Stimulated activated CD4-positive, alpha-beta T cell treated with anti-CD3 and anti-CD28 coated beads, Interleukin-1b, Interleukin-23, amount 100 ng/mL, for 48 hours (primary cell): ENCODE results near the gene RPS25.
"Not testable (repeated sequence)": the region's sequence is repeated elsewhere in the genome, so short reads cannot be mapped to it uniquely, and the experiment has no call there.

Source experiments
- DNase-seq: peaks from one replicate; pipeline ENCODE4 v3.0.0-alpha.2; 2020

The RPS25 gene

DNA sequence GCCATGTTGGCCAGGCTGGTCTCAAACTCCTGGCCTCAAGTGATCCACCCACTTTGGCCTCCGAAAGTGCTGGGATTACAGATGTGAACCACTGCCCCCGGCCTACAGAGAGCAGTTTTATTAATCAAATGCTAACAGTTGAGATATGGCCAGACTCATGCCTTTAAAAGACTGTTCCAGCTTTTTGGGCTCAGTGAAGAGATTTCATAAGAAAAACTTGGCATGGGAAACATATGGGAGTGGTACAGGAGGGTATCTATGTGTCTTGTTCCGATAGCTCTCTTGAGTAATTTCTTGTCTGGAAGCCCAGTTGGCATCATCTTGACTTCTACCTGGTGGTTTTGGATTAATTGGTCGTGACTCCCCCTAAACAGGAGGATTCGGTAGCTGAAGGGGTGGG, 20.7 kb upstream of the RPS25 start:
- no peak for DNase-seq

DNA sequence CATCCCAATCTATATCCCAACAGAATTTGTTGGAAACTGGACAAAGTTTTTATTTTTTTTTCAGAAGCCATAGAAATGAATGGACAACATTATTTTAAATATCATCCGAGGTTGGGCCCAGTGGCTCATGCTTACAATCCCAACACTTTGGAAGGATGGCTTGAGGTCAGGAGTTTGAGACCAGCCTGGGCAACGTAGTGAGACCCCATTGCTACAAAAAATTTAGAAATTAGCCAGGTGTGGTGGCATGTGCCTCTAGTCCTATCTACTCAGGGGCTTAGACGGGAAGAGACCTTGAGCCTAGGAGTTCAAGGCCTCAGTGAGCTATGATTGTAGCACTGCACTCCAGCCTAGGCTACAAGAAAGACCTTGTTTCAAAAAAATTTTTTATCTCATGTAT, 16.7 kb upstream of the RPS25 start:
- DNase-seq: no peak

DNA sequence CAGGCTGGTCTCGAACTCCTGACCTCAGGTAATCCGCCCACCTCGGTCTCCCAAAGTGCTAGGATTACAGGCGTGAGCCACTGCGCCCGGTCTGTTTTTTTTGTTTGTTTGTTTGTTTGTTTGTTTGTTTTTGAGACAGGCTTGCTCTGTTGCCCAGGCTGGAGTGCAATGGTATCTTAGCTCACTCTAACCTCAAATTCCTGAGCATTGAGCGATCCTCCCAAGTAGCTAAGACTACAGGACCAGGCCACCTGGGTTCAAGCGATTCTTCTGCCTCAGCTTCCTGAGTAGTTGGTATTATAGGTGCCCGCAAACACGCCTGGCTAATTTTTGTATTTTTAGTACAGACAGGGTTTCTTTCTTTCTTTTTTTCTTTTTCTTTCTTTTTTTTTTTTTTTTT, 15.3 kb upstream of the RPS25 start:
- not testable (repeated sequence) for DNase-seq

DNA sequence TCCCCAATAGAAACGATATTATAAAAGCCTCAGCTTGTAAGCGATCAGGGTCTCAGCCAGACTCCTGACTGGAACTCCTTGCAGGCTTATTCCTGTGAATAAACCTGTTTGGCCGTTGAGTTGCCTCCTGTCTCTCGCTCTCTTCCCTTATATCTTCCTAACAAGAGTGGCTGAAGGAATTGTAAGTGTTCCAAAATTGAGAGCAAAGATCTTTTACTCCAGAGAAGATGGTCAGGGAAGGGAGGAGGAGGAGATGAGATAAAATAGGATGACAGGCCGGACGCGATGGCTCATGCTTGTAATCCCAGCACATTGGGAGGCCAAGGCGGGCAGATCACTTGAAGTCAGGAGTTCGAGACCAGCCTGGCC, 13.8 kb upstream of the RPS25 start:
- DNase-seq: no peak

DNA sequence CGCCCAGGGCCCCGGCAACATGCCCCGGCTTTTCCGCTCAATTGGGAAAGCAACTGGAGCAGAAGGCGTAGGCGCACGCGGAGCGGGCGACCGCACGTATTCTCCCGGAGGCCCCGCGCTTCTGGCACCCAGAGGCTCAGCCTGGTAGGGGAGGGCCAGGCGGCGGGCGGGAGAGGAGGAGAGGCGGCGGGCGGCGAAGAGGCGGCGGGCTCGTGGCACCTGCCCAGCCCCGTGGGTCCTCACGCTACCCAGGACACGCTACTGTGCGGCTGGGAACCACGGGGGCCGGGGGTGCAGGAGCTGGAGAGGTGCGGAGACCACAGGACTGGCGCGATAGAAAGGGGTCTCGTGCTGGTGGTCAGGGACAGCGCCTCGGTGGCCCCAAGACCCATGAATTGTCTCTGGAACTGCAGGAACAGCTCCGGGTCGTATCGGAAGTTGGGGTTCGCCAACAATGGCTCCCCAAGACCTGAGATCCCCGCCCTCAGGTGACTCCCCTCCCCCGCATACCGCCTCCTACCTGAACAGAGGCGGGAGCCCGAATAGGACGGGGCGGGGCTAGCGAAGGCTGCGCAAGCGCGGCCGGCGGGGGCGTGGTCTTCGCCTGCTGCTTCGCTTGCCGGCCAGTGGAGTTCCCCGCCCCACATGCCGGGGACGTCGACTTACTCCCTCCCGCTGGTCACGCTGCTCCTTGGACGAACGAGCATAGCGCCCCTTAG, 12.3 kb upstream of the RPS25 start, which contains the start of gene SLC37A4:
SLC37A4 (minus strand) TSS at position 549 of the 719 bp plus-strand sequence.
- peak; percentile 98 for DNase-seq

DNA sequence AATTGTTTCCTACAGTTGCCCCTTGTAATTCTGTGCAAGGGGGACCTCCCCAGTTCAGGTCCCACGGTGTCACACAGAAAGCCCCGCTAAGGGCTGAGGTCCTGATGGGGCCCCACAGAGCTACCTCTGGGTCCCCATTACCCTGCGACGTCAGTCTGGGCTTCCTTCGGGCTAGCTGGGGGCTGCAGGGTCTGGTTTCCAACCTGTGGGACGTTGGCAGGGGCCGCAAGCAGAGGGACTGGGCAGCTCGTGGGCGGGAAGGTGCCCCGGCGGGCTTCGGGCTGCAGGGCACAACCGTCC, 11.8 kb upstream of the RPS25 start:
- no peak for DNase-seq

DNA sequence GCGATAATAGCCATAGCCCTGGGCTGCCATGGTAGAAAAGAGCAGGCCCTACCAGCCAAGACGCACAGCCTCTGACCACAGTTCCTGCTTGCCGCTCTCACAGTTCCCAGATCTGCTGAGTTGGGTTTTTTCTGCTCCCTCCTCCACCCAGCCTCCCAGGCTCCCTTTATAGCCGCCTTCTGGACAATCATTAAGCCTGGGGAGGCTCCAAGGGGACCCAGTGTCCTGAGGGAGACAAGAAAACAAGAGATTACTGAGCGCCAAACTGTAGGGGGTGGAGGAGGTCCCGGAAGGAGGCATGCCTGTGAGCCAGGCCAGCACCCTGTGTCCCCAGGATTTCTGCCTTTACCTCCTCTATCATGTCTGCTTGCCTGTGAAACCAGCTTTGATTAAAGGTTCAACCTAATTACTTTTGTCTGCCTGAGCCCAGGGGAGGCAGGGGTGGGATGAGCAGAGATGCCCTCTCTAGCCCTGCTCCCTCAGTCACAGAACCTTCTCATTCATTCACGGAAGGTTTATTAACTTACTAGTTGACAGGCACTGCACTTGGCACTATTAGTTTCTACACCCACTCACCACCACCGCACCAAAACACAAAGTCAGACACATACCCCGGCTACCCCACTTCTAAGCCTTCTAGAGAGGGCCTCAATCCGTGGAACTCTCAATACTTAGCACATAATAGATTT, 11.3 kb upstream of the RPS25 start:
- DNase-seq: peak; percentile 46

DNA sequence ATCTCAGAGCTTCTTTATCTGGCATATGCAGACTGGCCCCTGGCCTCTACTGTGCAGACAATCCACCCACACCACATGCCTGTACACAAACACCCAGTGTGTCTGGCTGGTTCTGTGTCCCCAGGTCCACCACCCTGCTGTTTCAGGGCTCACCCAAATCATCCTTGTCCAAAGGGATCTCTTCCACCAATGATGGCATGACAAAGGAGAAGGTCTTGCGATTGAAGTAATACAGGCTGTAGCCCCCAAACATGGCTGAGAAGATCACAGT, 10.9 kb upstream of the RPS25 start:
- DNase-seq: no peak

DNA sequence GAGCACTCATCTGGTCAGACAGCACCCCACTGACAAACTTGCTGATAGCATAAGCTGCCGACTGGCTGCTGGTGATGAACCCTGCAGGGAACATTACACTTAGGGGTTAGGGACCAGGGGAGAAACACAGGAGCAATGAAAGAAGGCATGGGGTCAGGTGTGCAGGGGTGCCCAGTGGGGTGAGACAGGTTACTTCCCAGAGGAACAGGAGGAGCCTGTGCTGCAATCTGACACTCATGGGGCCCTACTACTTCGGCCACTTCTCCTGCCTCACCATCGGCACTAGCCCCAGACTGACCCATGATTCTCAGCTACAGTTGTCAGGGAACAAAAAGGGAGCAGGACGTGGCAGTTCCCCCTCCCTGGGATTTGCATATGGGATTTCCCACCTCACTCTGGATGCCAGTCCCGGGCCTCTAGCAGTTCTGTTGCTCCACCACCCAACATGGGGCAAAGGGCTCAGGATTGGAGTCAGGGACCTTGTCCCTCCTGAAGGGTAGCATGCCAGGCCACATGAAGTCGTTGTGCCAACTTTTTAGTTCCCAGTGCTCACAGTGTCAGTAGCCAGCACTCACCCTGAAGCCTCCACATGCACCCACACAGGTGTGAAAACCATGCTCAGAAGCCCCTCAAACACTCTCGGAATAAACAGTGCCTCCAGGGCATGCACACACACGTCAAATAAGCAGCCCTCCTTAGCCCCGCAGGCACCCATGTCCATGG, 10.4 kb upstream of the RPS25 start:
- DNase-seq: no peak

DNA sequence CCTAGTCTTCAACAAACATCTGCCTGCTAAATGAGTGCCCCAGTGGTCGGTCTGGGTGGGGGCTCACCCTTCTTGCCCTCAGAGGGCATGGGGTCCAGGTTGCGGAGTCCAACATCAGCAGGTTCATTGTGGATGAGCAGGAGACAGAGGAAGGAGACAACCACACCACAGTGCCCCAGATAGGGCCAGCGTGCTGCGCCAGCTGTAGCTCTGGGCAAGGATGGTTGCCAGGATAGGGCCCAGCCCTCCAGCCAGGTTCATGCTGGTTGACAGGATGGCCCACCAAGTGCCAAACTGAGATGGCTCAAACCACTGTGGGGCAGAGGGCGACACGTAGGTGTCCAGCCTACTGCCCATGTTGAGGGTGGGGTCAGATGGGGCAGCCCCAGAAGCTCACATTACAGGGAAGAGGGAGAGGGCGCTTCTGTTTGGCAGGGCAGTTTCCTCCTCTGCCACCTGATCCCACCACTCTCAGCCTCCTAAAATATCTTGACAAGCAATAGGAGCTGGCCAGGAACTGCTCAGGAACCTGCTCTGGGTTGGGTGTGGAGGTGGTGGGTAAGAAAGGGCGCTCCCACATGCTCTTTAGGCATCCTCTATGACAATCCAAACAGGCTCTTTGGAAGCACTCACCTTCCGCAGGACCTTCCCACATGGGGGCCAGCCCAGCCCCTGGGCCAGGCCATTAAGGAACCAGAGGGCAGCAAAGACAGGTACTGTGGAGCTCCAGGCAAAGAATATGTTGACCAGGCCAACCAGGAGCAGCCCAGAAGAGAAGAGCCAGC, 9.6 kb upstream of the RPS25 start:
- no peak for DNase-seq

DNA sequence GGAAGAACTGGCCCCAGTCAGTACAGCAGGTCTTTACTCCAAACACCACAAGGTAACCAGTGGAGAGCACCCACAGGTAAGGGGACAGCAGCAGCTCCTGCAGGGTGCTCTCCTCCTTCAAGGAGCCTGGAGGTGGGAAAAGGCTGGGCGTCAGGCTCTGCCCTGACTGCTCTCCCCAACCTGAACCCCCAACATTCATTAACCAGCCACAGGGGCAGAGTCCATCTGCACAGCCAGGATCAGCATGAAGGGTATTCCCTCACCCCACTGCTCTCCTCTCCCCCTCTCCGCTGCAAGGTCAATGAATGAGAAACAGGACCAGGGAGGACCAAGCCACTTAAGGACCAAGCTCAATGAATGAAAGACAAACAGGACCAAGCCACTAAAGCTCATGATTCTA, 8.8 kb upstream of the RPS25 start:
- no peak for DNase-seq

DNA sequence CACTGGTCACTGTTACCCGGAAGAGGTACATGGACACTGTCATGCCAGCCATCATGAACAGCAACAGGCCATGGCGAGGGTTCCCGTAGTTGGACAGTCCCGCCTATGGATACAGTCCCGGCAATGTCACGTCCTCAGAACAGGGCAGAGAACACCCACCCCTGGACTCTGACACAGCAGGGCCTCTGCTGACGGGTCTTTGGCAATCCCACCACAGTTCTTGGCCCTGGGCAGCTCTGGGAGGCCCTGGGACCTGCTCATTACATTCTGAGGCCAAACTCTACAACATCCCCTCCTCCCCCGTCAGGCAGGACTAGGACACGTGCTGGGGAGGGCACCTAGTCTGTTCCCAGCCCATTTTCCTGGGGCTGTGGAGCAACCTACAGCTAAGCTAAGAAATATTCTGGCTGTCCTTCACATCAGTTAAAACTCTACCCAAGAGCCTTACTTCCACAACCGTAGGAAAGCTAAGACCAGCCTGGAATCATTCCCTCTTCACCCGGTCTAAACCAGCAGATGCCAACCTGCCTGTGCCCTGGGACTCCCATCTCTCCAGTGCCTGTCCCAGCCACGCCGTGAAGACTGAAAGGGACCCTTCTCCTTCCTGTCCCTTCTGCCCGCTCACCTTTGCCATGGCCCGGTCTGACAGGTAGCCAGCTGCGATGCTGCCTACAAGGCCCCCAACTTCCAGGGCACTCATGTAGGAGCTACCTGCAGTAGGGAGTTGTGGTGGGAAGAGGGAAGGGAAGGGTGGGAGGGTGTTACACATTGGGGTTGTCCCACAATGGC, 8.0 kb upstream of the RPS25 start:
- DNase-seq: no peak

DNA sequence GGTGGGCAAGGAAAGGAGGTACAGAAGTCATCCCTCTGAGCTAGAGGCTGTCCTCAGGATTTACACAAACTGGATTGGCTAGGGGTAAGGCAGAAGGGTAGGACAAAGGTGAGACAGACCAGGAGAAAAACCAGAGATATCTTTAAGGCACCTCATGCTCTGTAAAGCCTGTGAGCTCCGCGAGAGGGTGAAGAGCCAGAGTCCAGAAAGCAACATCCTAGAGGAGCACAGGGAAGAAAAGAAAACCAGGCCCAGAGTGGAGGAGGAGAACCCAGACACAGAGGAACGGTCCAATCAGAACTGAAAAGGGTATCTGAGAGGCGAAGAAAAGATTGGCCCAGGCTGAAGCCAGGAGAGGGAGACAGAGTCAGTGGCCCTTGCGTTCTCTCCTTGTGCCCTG, 7.4 kb upstream of the RPS25 start:
- no peak for DNase-seq

DNA sequence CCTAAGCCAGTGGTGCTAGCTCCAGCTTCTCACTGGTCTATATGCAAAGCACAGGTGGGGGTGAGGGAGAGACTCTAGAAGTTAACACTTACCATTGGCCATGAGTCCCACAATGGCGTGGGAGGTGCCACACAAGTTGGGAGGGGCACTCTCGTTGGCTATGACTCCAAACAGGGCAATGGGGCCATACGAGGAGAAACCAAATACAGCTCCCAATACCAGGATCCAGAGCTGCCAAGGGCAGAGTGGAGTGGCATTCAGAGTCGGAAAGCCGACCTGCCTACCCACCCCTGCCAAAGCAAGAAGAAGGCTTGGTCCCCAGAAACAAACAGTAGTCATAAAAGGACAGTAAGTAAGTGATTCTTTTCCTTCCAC, 6.9 kb upstream of the RPS25 start:
- DNase-seq: no peak

DNA sequence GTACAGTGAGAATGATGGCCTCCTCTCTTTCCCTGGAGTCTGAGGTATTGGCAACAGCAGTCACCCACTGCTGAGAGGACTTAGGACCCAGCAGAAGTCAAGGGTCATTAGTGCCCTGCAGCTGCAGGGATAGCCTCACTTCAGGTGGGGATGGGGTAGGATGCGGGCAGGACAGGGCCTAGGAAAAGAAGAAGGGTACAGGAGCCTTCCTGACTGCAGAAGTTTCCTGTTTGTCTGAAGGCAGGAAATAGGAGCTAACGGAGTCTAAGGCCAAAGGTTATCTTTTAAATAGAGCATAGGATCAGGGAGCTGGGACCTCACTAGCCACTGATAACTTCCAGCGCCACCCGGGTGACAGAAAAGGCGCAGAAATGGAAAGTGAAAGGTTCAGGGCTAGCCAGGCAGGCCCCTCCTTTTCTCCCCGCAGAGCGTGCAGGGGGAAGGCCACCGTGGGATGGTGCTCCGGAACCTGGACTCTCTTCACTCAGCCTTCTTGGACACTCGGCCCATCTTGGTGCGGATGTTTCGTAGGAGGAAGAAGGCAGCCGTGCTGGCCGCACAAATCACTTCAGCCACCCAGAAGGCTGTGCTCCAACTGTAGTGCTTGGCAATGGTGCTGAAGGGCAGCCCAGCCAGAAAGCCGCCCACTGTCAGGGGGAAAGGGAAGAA, 6.4 kb upstream of the RPS25 start:
- no peak for DNase-seq

DNA sequence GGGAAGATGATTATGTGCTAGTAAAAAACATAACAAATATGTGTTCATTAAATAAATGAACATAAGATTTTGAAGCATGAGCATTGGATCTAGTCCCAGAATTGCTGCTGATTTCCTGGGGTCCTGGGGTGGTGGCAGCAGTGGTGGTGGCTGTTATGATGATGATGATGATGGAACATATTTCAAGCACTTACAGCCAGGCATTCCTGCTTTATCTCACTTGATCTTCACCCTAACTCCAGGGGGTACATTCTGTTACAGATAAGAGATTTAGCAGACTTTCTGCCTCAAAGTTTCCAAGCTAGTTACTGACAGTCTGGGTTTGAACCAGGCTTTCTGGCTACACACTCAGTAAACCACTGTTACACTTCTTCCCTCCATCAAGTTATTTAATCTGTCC, 5.6 kb upstream of the RPS25 start:
- DNase-seq: no peak

DNA sequence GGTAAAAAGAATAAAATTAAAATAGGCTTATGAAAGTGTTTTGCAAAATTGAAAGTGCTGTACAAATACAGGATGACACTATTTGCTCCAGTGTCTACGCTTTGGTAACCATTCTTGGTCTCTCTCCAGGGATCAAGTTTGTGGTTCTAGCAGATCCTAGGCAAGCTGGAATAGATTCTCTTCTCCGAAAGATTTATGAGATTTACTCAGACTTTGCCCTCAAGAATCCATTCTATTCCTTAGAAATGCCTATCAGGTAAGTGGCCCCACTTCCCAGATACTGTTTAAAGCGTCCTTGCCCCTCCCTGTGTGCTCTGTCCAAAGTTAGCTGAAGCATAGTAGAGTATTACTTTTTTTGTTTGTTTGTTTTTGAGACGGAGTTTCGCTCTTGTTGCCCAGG, 3.5 kb upstream of the RPS25 start:
- DNase-seq: no peak

DNA sequence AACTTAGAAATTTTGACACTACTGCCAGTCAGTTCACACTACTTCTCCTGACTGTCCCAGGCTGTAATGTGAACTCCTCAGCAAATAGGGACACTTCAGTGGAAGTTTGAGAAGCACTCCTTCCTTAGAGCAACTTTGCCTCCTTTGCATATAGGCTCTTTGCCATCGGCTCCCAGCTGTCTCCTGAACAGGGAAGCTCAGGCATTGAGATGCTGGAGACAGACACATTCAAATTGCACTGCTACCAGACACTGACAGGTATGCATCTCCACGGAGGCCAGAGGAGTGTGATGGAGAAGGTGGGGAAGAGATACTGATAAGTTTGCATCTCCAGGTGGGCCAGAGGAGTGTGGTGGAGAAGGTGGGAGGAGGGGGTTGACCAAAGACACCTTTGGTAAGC, 1.9 kb upstream of the RPS25 start:
- DNase-seq: no peak

DNA sequence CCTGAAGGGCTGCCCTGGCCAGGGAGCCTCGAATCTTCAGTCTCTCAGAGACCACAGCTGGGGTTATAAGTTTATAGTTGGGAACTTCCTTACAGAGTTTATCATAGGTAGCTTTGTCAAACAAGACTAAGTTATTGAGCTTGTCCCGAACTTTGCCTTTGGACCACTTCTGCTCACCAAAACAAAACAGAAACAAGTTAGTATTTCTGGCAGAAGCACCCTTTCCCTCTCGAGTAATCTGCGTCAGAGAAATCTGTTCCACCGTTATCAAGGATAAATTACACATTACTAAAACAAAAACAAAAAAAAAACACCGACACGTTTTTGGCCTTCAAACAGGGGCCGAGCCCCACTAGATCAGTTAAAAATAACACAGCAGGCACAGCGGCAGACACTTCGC, 766 bp downstream of the RPS25 start:
- DNase-seq: not testable (repeated sequence)

DNA sequence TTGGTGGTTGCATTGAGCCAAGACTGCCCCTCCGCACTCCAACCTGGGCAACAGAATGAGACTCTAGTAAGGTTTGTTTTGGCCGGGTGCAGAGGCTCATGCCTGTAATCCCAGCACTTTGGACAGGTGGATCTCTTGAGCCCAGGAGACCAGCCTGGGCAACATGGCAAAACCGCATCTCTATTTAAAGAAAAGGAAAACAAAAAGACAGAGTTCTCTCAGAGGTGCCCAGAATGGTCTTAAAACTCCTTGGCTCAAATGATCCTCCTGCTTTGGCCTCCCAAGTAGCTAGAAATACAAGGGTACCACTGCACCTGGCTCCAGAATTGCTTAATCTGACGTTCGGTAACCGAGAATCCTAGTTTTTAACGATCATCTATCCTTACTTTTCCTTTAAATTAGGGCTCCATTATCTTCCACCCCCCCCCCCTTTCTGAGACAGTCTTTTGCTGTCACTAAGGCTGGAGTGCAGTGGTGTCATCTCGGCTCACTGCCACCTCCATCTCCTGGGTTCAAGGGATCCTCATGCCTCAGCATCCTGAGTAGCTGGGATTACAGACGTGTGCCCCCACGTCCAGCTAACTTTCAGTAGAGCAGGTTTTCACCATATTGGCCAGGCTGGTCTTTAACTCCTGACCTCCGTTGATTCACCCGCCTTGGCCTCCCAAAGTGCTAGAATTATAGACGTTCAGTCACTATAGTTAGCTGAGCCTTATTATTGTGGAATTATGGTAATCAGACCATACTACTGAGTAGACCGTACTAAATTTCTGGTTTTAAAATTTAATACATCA, 1.7 kb downstream of the RPS25 start:
- DNase-seq: no peak

DNA sequence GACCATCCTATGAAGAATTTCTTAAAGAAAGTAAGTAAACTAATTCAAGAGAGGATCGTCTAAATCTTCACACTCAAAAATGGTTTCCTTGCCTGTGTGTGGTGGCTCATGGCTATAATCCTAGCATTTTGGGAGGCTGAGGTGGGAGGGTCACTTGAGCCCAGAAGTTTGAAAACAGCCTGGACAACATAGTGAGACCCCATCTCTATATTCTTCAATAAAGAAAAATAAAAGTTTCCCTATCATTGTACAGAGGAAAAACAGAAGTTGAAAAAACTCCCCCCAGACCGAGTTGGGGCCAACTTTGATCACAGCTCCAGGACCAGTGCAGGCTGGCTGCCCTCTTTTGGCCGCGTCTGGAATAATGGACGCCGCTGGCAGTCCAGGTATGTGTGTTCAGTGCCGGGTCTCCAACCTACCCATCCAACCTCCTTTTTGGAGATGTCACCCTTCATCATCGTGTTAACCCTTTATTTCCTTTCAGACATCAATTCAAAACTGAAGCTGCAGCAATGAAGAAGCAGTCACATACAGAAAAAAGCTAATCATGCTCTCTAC, 3.0 kb downstream of the RPS25 start:
- DNase-seq: no peak
